H9 (cell line): ENCODE results near the gene ADPRH. TPM values are rescaled to one million over a fixed set of nuclear protein-coding genes. Genes with fewer than 3 reads are reported as not detected.

ENCODE experiments used
- DNase-seq: peaks from one replicate; pipeline ENCODE4 v3.0.0-alpha.2; 2017
- H2AFZ ChIP-seq: one replicate; pipeline ENCODE4 v1.6.1; 2013; ENCODE audit warnings: mild to moderate bottlenecking, low read length, control low read depth, moderate library complexity
- H2AK5ac ChIP-seq: 2 replicates; pipeline ENCODE4 v1.6.1; 2013; ENCODE audit warnings: low read length, control low read depth, mixed read lengths; ENCODE audit not compliant: insufficient read length
- H2BK120ac ChIP-seq: one replicate; pipeline ENCODE4 v1.6.1; 2013; ENCODE audit warnings: low read depth, mild to moderate bottlenecking, low read length, control low read depth, inconsistent platforms; ENCODE audit not compliant: poor library complexity, severe bottlenecking
- H2BK12ac ChIP-seq: 2 replicates; pipeline ENCODE4 v1.6.1; 2013; ENCODE audit warnings: low read length, control low read depth, mixed read lengths, low read depth; ENCODE audit not compliant: insufficient read length
- H2BK15ac ChIP-seq: 2 replicates; pipeline ENCODE4 v1.6.1; 2013; ENCODE audit warnings: low read depth, low read length, control low read depth
- H2BK20ac ChIP-seq: one replicate; pipeline ENCODE4 v1.6.1; 2013; ENCODE audit warnings: low read depth, mild to moderate bottlenecking, low read length, control low read depth, inconsistent platforms; ENCODE audit not compliant: poor library complexity, severe bottlenecking
- H2BK5ac ChIP-seq: 2 replicates; pipeline ENCODE4 v1.6.1; 2013; ENCODE audit warnings: low read length, control low read depth, mixed read lengths; ENCODE audit not compliant: insufficient read length
- H3K14ac ChIP-seq: 2 replicates; pipeline ENCODE4 v1.6.1; 2013; ENCODE audit warnings: low read length, control low read depth; ENCODE audit not compliant: insufficient read depth
- H3K18ac ChIP-seq: 2 replicates; pipeline ENCODE4 v1.6.1; 2013; ENCODE audit warnings: low read depth, mild to moderate bottlenecking, mixed read lengths, low read length, control low read depth; ENCODE audit not compliant: insufficient read length
- H3K23ac ChIP-seq: 2 replicates; pipeline ENCODE4 v1.6.1; 2013; ENCODE audit warnings: low read length, control low read depth, mixed read lengths, low read depth; ENCODE audit not compliant: insufficient read length
- H3K23me2 ChIP-seq: 2 replicates; pipeline ENCODE4 v1.6.1; 2013; ENCODE audit warnings: low read depth, mild to moderate bottlenecking, mixed read lengths, low read length, control low read depth; ENCODE audit not compliant: insufficient read length, poor library complexity, severe bottlenecking
- H3K27ac ChIP-seq: 2 replicates; pipeline ENCODE4 v1.5.1; 2013; ENCODE audit warnings: low read length, control low read depth, mixed read lengths, low read depth; ENCODE audit not compliant: insufficient read length
- H3K27me3 ChIP-seq: 2 replicates; pipeline ENCODE4 v1.6.1; 2013; ENCODE audit warnings: low read length, control low read depth, inconsistent platforms; ENCODE audit not compliant: insufficient read depth
- H3K4ac ChIP-seq: 2 replicates; pipeline ENCODE4 v1.6.1; 2013; ENCODE audit warnings: low read depth, mild to moderate bottlenecking, control low read depth, inconsistent platforms, low read length, moderate library complexity
- H3K4me1 ChIP-seq: 2 replicates; pipeline ENCODE4 v1.6.1; 2013; ENCODE audit warnings: low read length, control low read depth, inconsistent platforms; ENCODE audit not compliant: insufficient read depth
- H3K4me2 ChIP-seq: 2 replicates; pipeline ENCODE4 v1.6.1; 2013; ENCODE audit warnings: low read length, control low read depth, mixed read lengths; ENCODE audit not compliant: insufficient read length, insufficient read depth
- H3K56ac ChIP-seq: 2 replicates; pipeline ENCODE4 v1.6.1; 2013; ENCODE audit warnings: low read depth, mild to moderate bottlenecking, mixed read lengths, low read length, control low read depth; ENCODE audit not compliant: insufficient read length
- H3K79me1 ChIP-seq: 2 replicates; pipeline ENCODE4 v1.6.1; 2013; ENCODE audit warnings: low read depth, mild to moderate bottlenecking, moderate library complexity, low read length, control low read depth, inconsistent platforms; ENCODE audit not compliant: insufficient read depth, poor library complexity, severe bottlenecking
- H3K79me2 ChIP-seq: 2 replicates; pipeline ENCODE4 v1.6.1; 2013; ENCODE audit warnings: low read length, control low read depth, inconsistent platforms; ENCODE audit not compliant: insufficient read depth
- H3K9ac ChIP-seq: 2 replicates; pipeline ENCODE4 v1.6.1; 2013; ENCODE audit warnings: low read length, control low read depth, mixed read lengths; ENCODE audit not compliant: insufficient read length; ENCODE audit errors: extremely low read depth
- H3K9me3 ChIP-seq: one replicate; pipeline ENCODE4 v1.6.1; 2013; ENCODE audit warnings: low read depth, low read length, inconsistent platforms; ENCODE audit not compliant: control insufficient read depth
- H3T11ph ChIP-seq: one replicate; pipeline ENCODE4 v1.6.1; 2013; ENCODE audit warnings: mild to moderate bottlenecking, low read length, control low read depth, inconsistent platforms
- H4K20me1 ChIP-seq: one replicate; pipeline ENCODE4 v1.6.1; 2013; ENCODE audit not compliant: control insufficient read depth, insufficient read length, insufficient read depth
- H4K5ac ChIP-seq: 2 replicates; pipeline ENCODE4 v1.6.1; 2013; ENCODE audit warnings: low read depth, mild to moderate bottlenecking, mixed read lengths, low read length, control low read depth; ENCODE audit not compliant: insufficient read length
- H4K8ac ChIP-seq: replicated peaks from 2 replicates; pipeline ENCODE4 v1.6.1; 2013; ENCODE audit warnings: low read length, control low read depth, mixed read lengths, low read depth; ENCODE audit not compliant: insufficient read length
- H4K91ac ChIP-seq: 2 replicates; pipeline ENCODE4 v1.6.1; 2013; ENCODE audit warnings: low read depth, mild to moderate bottlenecking, moderate library complexity, mixed read lengths, low read length, control low read depth; ENCODE audit not compliant: insufficient read length
- H3K27ac Mint-ChIP-seq, 3 experiments: 2 replicates in 2 of 3; 3 replicates in 1 of 3; pipeline ENCODE4 v1.8.0; 2020 to 2021; ENCODE audit warnings: mixed read lengths in 3 of 3, mild to moderate bottlenecking in 1 of 3, moderate library complexity in 1 of 3
- H3K27me3 Mint-ChIP-seq: 2 replicates; pipeline ENCODE4 v1.8.0; 2021; ENCODE audit warnings: low read depth, mild to moderate bottlenecking, moderate library complexity, mixed read lengths
- H3K36me3 Mint-ChIP-seq, 3 experiments: 2 replicates in 2 of 3; 3 replicates in 1 of 3; pipeline ENCODE4 v1.8.0; 2020 to 2021; ENCODE audit warnings: low read depth in 3 of 3, mixed read lengths in 3 of 3; ENCODE audit not compliant: insufficient read depth in 1 of 3
- H3K4me1 Mint-ChIP-seq, 2 experiments: 2 replicates each; pipeline ENCODE4 v1.8.0; 2020; ENCODE audit warnings: mixed read lengths in 2 of 2
- H3K4me3 Mint-ChIP-seq, 2 experiments: 2 replicates in 1 of 2; 3 replicates in 1 of 2; pipeline ENCODE4 v1.8.0; 2020 to 2021; ENCODE audit warnings: mild to moderate bottlenecking in 2 of 2, mixed read lengths in 2 of 2, moderate library complexity in 1 of 2
- H3K9me3 Mint-ChIP-seq, 2 experiments: 2 replicates in 1 of 2; 3 replicates in 1 of 2; pipeline ENCODE4 v1.8.0; 2020; ENCODE audit warnings: mild to moderate bottlenecking in 2 of 2, mixed read lengths in 2 of 2, moderate library complexity in 1 of 2
- WGBS: extraction: QIAGEN DNeasy Blood & Tissue Kit; methylation state at CpG from one replicate; pipeline ENCODE4 v1.1.7; 2013; ENCODE audit warnings: missing lambda C conversion rate, low lambda C conversion rate, mixed read lengths; ENCODE audit not compliant: insufficient read length; ENCODE audit errors: extremely low coverage; 5-methylcytosine and 5-hydroxymethylcytosine counted together
- total RNA-seq: library from RNA; stranded (reverse); gene quantifications from 2 replicates; pipeline ENCODE4 v1.2.1, GENCODE V29; 2021
- TF ChIP-seq, protein P1 (sequence below): fragments of 200-600 bp; sonication (generic); conservative IDR thresholded peaks from 3 replicates; pipeline ENCODE4 v1.8.0; 2021; ENCODE audit warnings: antibody characterized with exemption, mild to moderate bottlenecking

Gene ADPRH
- total RNA-seq, 1 experiment from 2014 or later = 3.1 TPM

- no CpG with 5 or more reads among the region's 8 CpGs for WGBS
- no peak overlapping the region for H4K91ac ChIP-seq
Measured at GRCh38 chr3:119627461-119627860, 48.2 kb downstream of the ADPRH start.

More at GRCh38 chr3:119627461-119627860, 48.2 kb downstream of the ADPRH start:
- Mint-ChIP-seq H3K4me3 (no peak overlapping the region), H3K27ac (peak overlapping the region in 1 of 3 experiments; percentile 39; a peak in 1 of 7 replicates), H3K9me3 (no peaks in the 10 kb centered on the region; a peak in 1 of 5 replicates), H3K36me3 (no peaks in the 10 kb centered on the region), H3K27me3 (peaks cover 4% of the 10 kb centered on the region), H3K4me1 (peaks cover 20 to 27% of the 10 kb centered on the region in 2 experiments)
- Histone ChIP-seq H3K4me1 (no peaks in the 10 kb centered on the region), H4K20me1 (no peaks in the 10 kb centered on the region), H3K9me3 (no peaks in the 10 kb centered on the region), H3K14ac (no peak overlapping the region), H2BK12ac (no peak overlapping the region), H3K79me1 (no peaks in the 10 kb centered on the region), H3K9ac (no peak overlapping the region), H4K8ac (no peak overlapping the region), H3K18ac (no peak overlapping the region), H3K79me2 (no peaks in the 10 kb centered on the region), H2BK15ac (no peak overlapping the region), H4K5ac (no peak overlapping the region), H3K23me2 (no peaks in the 10 kb centered on the region), H2BK5ac (no peak overlapping the region), H3K4me2 (no peak overlapping the region), H3K27ac (no peak overlapping the region), H2AFZ (no peak overlapping the region), H3K56ac (no peak overlapping the region), H3K23ac (no peak overlapping the region), H2BK120ac (no peak overlapping the region), H3T11ph (no peak overlapping the region), H2BK20ac (no peak overlapping the region), H3K27me3 (no peaks in the 10 kb centered on the region), H2AK5ac (no peak overlapping the region), H3K4ac (no peak overlapping the region)
- no peak for DNase-seq
- TF ChIP-seq, protein P1, sequence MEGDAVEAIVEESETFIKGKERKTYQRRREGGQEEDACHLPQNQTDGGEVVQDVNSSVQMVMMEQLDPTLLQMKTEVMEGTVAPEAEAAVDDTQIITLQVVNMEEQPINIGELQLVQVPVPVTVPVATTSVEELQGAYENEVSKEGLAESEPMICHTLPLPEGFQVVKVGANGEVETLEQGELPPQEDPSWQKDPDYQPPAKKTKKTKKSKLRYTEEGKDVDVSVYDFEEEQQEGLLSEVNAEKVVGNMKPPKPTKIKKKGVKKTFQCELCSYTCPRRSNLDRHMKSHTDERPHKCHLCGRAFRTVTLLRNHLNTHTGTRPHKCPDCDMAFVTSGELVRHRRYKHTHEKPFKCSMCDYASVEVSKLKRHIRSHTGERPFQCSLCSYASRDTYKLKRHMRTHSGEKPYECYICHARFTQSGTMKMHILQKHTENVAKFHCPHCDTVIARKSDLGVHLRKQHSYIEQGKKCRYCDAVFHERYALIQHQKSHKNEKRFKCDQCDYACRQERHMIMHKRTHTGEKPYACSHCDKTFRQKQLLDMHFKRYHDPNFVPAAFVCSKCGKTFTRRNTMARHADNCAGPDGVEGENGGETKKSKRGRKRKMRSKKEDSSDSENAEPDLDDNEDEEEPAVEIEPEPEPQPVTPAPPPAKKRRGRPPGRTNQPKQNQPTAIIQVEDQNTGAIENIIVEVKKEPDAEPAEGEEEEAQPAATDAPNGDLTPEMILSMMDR = no peak
